ENCODE data around the gene SSC4D.
"Not testable (repeated sequence)": the region's sequence is repeated elsewhere in the genome, so short reads cannot be mapped to it uniquely, and the experiment has no call there.

The SSC4D gene

DNA sequence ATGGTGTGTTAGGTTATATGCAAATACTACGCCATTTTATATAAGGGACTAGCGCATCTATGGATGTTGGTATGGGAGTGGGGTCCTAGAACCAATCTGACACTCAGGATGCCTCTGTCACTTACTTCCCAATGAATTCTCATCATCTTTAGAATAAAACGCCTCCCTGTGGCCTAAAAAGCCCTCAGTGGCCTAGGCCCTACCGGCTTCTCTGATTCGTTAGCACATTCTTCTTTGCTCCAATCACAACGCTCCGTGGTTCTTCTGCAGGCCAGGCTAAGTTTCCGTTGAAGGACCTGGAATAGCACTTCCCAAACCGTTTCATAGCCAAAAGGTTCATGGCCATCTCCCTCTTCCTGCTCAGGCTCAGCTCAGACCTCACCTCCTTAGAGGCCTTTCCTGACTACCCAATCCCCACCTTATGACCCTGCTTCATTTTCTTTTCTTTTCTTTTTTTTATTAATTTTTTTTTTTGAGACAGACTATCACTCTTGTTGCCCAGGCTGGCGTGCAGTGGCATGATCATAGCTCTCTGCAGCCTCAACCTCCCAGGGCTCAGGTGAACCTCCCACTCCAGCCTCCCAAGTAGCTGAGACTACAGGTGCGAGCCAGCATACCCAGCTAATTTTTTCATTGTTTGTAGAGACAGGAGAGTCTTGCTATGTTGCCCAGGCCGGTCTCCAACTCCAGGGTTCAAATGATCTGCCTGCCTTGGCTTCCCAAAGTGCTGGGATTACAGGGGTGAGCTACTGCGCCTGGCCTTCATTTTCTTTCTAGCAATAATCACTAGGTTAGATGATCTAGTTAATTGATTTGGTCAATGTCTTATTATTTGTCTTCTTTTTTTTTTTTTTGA lies 26.2 kb downstream of the SSC4D start:
- no peak for DNase-seq (ENCODE audit: low read depth)

GRCh38 chr7:76381814-76382213 lies 27.7 kb downstream of the SSC4D start:
- DNase-seq (ENCODE audit: low read depth): no peak

- DNase-seq (ENCODE audit: low read depth): no peak
Measured at GRCh38 chr7:76380623-76380966, 28.9 kb downstream of the SSC4D start.

- no peak for DNase-seq (ENCODE audit: low read depth)
Measured at GRCh38 chr7:76377186-76377918, 32.1 kb downstream of the SSC4D start.

DNA sequence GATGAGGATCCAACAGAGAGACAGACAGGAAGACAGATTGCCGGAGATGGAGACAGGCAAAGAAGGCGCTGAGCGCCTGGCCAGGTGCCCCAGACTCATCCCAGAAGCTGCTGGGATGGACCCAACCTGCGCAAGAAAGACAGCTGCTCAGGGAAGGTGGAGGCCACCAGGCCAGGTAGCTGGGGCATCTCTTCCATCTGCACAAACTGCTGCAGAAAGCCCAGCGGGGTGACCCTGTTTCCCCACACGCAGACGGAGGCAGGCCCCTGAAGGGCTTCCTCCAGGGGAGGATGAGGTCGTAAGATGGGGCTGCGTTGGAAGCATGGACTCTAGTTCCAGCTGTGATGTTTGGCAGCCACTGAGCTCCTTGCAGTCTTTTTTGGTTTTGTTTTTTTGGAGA lies 34.2 kb downstream of the SSC4D start:
- DNase-seq (ENCODE audit: low read depth): no peak

DNA sequence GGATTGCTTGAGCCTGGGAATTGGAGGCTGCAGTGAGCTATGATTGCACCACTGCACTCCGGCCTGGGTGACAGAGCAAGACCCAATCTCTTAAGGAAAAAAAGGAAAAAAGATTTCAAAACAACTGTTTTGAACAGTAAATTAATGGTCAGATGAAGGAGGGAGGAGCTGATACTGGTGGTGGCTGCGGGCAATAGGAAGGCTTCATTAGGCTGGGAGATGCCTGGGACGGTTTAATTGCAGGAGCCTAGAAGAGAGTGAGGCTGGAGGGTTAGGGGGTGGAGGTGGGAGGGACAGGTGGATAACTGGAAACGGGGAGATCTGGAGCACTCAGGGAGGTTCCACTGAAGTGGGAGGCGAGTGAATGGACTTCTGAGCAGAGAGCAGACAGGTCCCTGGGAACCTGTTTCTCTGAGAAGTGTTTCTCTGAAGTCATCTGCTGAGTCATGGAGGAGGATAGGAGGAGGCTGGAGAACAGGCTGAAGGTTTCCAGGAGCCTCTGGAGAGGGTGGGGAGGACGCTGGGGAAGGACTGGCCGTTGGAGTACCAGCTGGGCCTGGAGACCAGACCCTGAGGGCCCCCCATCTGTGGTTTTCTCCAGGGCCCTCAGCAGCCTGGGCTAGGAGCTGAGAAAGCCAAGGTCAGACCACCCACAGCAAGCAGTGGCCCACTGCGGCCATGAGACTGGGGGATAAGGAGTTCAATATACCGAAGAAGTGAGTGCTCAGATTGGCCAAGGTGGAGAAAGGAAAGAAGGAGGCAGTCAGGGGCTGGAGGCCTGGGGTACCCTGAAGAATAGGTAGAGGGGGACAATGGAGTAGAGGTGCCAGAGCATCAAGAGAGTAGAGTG lies 36.3 kb downstream of the SSC4D start:
- no peak for DNase-seq (ENCODE audit: low read depth)

DNA sequence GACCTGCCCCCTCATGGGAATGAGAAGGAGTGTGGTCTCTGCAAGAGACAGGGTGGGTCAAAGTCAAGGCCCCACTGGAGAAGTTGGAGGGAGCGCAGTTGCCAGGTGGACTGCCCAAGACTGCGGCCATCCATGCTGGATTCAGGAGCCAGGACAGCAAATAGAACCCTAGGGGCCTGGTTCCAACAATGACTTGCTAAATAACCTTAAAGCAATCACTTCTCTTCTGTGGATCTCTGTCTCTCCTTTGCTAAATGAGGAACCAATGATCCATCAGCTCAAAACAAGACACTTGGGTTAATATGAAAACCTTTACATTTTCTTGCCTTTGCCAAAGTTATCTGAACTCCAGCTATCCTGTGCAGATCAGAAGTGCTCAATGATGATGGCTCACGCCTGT lies 38.1 kb downstream of the SSC4D start:
- no peak for DNase-seq (ENCODE audit: low read depth)

DNA sequence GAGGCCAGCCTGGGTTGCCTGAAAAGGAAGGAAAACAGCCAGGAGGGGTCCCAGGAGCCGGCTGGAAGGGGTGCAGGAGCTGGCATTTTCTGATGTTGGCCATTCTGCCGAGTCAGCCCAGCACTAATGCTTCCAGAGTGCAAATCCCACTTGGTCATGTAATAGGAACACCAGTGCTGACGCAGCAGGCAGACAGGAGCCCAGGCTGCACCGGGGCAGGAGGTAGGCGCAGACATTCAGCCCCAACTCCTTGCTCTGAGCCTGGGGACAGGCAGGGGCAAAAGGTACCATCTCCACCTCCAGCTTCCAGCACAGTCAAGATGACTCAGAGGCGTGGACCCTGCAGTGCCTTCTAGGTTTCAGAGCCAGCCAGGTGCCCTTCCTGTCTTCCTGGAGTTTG lies 40.5 kb downstream of the SSC4D start:
- no peak for DNase-seq (ENCODE audit: low read depth)

GRCh38 chr7:76368190-76368589 lies 41.3 kb downstream of the SSC4D start:
- DNase-seq (ENCODE audit: low read depth): no peak

GRCh38 chr7:76364198-76364584 lies 45.3 kb downstream of the SSC4D start:
- no peak for DNase-seq (ENCODE audit: low read depth)

GRCh38 chr7:76363754-76364153 lies 45.7 kb downstream of the SSC4D start:
- DNase-seq (ENCODE audit: low read depth): not testable (repeated sequence)

- no peak for DNase-seq (ENCODE audit: low read depth)
Measured at GRCh38 chr7:76359978-76360638, 49.4 kb downstream of the SSC4D start.

DNA sequence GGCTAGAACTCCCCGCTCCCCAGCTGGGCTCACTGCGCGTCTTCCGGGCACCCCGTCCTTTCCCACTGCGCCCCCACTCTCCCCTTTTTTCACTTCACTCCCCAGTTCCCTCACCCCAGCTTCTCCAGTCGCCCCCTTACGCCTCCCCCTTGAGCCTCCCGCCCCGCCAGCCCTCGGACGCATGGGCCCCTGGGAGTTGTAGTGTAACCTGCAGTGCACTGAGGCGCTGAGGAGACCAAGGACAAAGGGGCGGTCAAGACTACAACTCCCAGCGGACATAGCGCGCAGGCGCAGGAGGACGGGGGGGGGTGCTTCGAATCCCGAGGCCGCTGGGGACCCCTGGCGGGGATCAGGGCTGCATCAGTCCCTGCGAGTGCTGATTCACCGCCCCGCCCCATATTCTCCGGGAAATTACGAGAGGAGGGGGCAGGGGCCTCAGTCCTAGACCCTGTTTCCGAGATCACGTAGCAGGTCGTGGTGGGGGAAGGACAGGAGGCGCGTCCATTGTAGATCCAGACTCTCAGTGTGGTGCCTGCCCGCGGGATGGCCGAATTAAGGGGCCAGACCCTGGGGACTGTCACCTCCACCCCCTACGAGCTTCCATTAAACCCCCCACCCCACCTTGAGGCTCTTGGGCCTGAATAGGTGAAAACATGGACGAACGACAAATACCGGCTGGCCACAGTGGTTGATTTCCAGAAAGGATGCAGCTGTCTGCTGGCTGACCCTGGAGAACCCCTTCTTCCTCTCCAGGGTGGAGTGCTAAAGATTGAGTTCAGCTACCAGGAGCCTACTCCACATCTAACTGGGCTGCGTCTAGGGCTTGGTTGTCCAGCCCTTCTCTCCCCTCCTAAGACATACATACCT lies 50.2 kb downstream of the SSC4D start:
- DNase-seq (ENCODE audit: low read depth): no peak

DNA sequence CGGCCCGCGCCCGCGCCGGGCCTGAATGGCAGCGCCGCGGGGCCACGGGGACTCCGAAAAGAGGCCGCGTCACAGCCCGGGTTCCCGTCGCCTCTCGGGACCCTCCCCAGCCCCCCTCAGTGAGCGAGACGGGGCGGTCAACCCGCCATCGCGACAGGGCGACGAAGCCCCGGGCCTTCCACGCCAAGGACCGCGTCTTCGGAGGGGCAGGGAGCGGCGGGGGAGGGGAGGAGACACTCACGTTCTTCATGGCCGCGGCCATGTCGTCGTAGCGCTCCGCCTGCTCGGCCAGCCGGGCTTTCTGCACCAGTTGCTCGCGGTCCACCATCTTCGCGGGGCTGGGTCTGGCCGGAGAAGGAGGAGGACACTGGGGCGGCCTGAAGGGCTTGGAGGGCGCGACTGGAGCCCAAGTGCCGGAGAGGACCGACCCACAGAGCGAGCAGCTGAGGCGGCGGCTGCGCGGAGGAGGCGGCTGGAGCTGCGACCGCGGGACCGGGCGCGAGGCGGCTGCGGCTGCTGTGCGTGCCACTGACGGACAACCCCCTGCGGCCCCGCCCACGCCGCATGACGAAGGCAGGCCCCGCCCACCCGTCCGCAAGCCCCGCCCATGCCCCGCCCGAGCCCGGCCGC lies 50.9 kb downstream of the SSC4D start, which contains the start of gene YWHAG:
Gene YWHAG, minus strand, starts transcription at position 511 of the 630 bp plus-strand sequence. Its CDS starts 183 bp downstream, at position 328.
- DNase-seq (ENCODE audit: low read depth): peak; percentile 94

DNA sequence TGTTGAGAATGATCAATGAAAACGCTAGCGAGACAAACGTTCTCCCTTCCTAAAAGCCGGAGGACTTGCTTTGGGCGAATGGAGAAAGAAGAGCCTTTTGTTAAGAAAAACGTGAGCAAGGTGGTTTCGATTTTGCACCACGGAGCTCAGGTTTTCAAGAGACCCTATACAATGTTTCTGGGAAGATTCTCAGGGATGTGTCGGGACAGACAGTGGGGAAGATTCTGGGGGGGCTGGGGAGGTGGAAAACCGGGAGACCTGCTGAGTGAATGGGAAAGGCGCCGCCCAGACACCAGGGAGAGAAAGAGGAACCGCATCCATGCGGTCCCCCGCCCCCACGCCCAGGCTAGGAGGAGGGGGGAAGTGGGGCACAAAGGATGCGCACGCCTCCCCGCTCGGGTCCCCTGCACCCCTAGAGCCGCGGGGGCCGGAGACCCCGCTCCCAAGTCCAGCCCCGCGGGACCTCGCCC lies 51.5 kb downstream of the SSC4D start:
- DNase-seq (ENCODE audit: low read depth): peak; percentile 33

DNA sequence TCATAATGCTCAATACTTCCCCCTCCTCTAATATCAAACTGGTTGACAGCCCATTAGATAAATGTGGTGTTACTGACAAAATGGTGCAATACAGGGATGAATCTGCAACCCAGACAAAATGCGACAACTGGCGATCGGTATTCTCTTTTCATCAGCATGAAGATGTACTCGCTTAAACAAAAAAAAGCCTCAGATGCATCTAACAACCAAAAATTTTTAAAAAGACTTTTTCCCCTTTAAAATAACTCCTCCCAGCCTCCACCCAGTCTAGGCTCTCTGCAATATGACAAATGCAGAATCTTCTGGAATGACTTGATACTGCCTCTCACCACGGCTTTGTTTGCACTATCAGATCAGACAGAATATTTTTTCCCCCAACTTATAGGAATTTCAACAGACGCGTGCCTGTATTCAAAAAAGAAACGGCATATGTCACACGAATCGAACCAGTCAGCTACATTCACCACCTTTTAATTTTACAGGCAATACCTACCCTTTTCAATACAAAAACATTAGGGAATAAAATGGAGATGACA lies 52.0 kb downstream of the SSC4D start:
- DNase-seq (ENCODE audit: low read depth): no peak

DNA sequence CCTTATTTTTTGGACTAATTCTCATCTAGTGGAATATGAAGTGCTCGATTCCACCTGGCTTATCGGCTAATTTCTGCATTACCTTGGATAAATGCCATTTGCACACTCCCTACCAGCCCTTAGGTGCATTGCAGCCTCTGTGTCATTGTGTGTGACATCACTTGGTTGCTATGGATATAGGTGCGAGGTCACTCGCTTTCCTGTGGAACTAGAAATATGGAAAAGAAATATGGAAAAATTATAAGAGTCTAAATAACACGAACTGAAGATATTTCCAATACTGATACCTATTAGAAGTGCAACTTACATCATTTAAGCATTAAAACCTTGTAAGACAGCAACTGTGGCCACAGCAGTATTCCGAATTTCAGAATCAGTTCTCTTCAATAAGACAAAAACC lies 52.7 kb downstream of the SSC4D start:
- no peak for DNase-seq (ENCODE audit: low read depth)

DNA sequence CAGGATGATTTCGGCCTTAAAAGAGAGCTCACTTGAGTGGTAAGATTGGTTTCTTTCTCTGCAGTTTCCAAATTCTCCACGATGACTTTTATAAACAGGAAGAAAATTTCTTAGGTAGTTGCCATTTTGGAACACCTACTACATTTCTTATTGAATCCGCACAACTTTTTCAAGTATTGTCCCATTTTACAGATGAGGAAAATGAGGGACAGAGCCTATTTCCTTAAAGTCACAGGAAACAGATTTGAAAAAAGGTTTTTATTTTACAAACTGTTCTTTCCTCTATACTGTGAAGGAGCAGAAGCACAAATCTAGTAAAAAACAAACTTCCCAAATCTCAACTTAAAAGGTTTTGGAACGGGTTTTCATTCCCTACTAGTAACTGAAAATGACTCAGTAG lies 53.4 kb downstream of the SSC4D start:
- DNase-seq (ENCODE audit: low read depth): no peak

DNA sequence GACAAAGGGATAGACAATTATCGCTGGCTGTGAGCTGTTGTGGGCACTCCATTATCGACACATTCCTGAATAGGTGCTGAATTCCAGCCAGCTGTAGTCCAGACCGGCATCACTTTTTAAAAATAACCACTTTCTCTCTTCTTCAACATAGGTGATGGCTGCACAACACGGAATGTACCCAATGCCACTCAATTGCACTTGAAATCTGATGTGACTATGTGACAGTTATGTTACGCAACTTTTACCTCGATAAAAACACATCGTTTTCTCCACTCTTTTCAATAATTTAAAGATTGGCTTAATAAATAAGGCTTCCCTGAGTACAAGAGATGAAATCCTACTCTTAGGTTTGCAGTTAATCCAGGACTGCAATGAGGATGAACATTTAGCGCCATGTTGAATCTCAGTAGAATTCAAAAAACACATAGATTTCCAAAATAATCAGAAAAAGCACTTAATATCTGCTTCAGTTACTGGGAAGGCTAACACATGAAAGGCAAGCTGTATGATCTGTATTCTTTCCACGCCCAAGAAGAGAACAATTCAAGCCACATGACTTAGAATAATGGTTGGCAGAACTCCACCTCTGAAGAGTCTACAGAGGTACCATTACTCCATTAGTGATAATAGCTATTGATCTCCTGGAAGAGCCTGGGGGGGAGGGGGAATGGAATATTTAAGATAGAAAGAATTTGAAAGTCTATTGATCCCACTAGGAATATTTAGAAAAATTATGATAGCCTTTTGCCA lies 54.3 kb downstream of the SSC4D start:
- DNase-seq (ENCODE audit: low read depth): no peak

Data from stimulated activated CD8-positive, alpha-beta memory T cell treated with anti-CD3 and anti-CD28 coated beads, Interleukin-15, amount 100 ng/mL, for 24 hours (primary cell).